ENCODE data around the gene KRTAP5-9. TPM values are rescaled to one million over a fixed set of nuclear protein-coding genes. Genes with fewer than 3 reads are reported as not detected.

The KRTAP5-9 gene
- total RNA-seq, 1 donor from 2014 or later = not detected

DNA sequence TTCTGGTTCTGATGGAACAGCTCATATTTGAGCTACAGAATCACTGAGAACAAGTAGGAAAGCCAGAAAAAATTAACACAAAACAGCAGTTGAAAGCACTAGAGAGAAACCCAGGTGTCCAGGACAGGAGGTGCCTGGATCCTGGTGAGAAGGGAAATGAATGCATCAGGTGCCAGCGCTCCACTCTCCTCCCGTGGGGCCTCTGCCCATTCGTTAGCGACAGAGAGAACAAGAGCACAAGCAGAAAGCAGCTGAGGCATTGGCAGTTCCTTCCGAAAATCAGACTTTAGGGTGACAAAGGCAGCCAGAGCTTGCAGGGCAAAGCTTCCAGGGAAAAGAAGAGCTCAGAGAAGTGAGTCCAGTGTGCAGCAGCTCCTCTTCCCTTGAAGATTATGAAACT, 41.1 kb upstream of the KRTAP5-9 start:
- peak; percentile 60 for DNase-seq (ENCODE audit: extremely low spot score, unreplicated experiment)
- TF ChIP-seq, protein P1, sequence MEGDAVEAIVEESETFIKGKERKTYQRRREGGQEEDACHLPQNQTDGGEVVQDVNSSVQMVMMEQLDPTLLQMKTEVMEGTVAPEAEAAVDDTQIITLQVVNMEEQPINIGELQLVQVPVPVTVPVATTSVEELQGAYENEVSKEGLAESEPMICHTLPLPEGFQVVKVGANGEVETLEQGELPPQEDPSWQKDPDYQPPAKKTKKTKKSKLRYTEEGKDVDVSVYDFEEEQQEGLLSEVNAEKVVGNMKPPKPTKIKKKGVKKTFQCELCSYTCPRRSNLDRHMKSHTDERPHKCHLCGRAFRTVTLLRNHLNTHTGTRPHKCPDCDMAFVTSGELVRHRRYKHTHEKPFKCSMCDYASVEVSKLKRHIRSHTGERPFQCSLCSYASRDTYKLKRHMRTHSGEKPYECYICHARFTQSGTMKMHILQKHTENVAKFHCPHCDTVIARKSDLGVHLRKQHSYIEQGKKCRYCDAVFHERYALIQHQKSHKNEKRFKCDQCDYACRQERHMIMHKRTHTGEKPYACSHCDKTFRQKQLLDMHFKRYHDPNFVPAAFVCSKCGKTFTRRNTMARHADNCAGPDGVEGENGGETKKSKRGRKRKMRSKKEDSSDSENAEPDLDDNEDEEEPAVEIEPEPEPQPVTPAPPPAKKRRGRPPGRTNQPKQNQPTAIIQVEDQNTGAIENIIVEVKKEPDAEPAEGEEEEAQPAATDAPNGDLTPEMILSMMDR (IDR thresholded peaks at IDR 0.05) = no peak
- Mint-ChIP-seq H3K9me3 (ENCODE audit: unreplicated experiment) (peaks cover 42% of the 10 kb centered on the region), H3K27me3 (ENCODE audit: unreplicated experiment) (no peaks in the 10 kb centered on the region), H3K36me3 (ENCODE audit: unreplicated experiment) (peaks cover 14% of the 10 kb centered on the region), H3K4me3 (ENCODE audit: unreplicated experiment) (no peak overlapping the region), H3K27ac (ENCODE audit: unreplicated experiment) (no peak overlapping the region), H3K4me1 (ENCODE audit: unreplicated experiment) (peaks cover 3% of the 10 kb centered on the region)

DNA sequence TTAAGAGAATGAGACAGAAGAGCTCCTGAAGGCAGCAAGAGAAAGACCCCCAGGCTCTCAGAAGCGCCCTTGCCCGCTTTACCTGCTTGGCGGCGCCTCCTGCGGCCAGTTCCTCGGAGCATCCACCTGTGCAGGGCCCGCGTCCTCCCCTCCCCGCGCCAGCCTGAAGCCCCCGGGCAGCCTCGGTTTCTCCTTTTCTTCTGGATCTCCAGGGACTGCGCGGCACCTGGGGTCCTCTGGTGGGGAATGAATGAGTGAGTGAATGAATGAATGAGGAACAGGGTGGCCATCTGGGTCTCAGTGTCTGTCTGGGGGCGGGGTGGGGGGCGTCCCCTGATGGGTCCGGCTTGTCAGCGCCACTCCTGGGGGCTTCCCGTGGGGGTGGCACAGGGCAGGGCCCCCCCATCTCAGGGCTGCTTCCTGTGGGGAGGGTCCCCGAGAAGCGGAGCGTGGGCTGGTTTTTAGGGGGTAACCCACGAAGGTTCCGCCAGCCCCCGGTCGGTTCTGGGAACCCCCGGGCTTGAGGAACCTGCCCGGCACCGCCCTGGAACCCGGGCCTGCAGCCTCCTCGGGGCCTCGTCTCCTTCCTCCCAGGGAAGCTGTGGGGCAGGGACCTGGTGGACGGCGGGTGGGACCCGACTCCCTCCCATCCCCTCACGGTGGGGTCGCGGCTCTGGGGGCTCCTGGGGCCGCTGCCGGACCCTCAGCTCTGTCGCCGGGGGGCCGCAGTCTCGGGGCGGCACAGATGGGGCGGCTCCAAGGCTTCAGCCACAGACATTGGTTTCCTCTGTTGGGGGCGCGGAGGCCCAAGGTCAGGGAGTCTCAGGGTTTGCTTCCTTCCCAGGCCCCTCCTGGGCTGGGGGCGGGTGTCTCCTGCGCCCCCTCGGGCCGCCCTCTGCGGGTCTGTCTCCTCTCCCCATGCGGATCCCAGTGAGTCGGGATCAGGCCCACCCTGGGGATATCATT, 29.4 kb upstream of the KRTAP5-9 start:
- Mint-ChIP-seq H3K4me1 (ENCODE audit: unreplicated experiment) (no peaks in the 10 kb centered on the region), H3K27ac (ENCODE audit: unreplicated experiment) (no peak overlapping the region), H3K4me3 (ENCODE audit: unreplicated experiment) (no peak overlapping the region), H3K9me3 (ENCODE audit: unreplicated experiment) (peaks cover 4% of the 10 kb centered on the region), H3K36me3 (ENCODE audit: unreplicated experiment) (no peaks in the 10 kb centered on the region), H3K27me3 (ENCODE audit: unreplicated experiment) (no peaks in the 10 kb centered on the region)
- peak; percentile 83 for DNase-seq (ENCODE audit: extremely low spot score, unreplicated experiment)
- TF ChIP-seq, protein P1 (IDR thresholded peaks at IDR 0.05) = no peak

DNA sequence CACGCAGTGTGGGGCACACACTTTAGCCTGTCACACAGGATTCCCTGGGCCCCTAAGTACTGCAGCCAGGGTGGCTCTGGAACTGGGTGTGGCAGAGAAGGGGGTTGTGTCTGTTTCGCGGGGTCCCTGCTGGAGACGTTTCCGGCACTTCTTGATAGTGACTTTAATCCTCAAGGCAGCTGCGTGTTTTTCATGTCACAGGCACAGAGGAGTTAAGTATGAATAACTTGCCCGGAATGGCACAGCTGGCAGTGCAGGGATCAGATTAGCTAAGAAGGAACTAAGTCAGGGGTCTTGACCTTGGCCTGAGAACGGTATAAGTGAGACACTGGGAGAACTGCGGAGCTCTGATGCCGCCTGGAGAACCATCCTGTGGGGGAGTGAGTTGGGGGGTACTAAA, 28.7 kb upstream of the KRTAP5-9 start:
- Mint-ChIP-seq H3K36me3 (ENCODE audit: unreplicated experiment) (no peaks in the 10 kb centered on the region), H3K27ac (ENCODE audit: unreplicated experiment) (no peak overlapping the region), H3K27me3 (ENCODE audit: unreplicated experiment) (no peaks in the 10 kb centered on the region), H3K4me3 (ENCODE audit: unreplicated experiment) (no peak overlapping the region), H3K4me1 (ENCODE audit: unreplicated experiment) (no peaks in the 10 kb centered on the region), H3K9me3 (ENCODE audit: unreplicated experiment) (peaks cover 4% of the 10 kb centered on the region)
- DNase-seq (ENCODE audit: extremely low spot score, unreplicated experiment) = no peak
- TF ChIP-seq, protein P1 (IDR thresholded peaks at IDR 0.05) = no peak

DNA sequence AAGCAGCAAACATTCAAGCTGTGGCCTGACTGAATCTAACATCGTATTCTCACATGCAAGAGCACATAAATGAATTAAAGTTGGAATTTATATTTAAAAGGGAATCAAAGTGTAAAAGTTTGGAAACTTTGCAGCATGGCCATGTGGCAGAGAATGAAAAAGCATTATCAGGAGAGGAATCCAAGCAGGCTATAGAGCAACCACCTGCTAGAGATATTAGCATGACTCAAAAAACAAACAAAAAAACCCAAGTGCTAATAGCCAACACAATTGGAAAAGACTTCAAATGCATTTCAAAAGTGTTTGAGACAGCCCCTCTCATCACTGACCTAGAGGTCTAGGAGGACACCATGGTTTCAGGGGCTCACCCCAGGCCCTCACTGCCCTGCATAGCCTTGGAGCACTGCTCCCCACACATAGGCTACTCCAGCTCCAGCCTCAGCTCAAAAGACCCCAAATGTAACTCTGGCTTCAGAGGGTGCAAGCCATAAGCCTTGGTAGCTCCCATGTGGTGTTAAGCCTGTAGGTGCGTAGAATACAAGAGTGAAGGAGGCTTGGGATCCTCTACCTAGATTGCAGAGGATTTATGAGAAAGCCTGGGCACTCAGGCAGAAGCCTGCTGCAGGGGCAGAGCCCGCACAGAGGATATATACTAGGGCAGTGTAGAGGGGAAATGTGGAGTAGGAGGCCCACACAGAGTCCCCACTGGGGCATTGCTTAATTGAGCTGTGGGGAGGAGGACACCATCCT, 22.9 kb upstream of the KRTAP5-9 start:
- Mint-ChIP-seq H3K4me3 (ENCODE audit: unreplicated experiment) (no peak overlapping the region), H3K27me3 (ENCODE audit: unreplicated experiment) (peaks cover 3% of the 10 kb centered on the region), H3K36me3 (ENCODE audit: unreplicated experiment) (no peaks in the 10 kb centered on the region), H3K4me1 (ENCODE audit: unreplicated experiment) (no peaks in the 10 kb centered on the region), H3K9me3 (ENCODE audit: unreplicated experiment) (no peaks in the 10 kb centered on the region), H3K27ac (ENCODE audit: unreplicated experiment) (no peak overlapping the region)
- TF ChIP-seq, protein P1 (IDR thresholded peaks at IDR 0.05) = no peak
- peak; percentile 30 for DNase-seq (ENCODE audit: extremely low spot score, unreplicated experiment)
